ENCODE data around the gene SAV1. TPM values are rescaled to one million over a fixed set of nuclear protein-coding genes. Genes with fewer than 3 reads are reported as not detected.
A peak's percentile ranks its signal among the peaks of the same experiment; 100 is the strongest.

The SAV1 gene
- total RNA-seq, 2 experiments from 2014 or later, result 10.4 to 17.9 TPM

DNA sequence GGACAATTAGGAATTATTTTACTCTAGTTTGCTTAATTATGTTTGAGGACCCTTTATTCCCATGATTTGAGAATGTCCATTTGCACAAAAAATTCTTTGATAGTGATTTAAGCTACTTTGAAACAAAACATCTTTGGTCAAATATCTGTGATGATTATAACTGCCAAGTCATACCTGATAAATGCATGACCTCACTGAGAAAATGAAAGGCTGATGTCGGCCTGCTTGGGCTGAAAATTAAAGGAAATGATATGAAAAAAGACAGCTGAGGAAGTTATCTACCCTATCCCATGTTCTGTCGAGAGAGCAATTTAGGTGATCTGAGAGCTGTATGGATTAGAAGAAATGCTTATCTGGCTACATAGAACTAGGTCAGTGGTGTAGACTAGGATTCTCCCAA is 64.5 kb downstream of the SAV1 start:
- Histone ChIP-seq H2AFZ (ENCODE audit: low read length) (no peak overlapping the region), H3K4me1 (ENCODE audit: insufficient read depth, low read length, poor library complexity, severe bottlenecking) (no peaks in the 10 kb centered on the region), H3K9me3 (ENCODE audit: low read length) (no peaks in the 10 kb centered on the region), H3K27ac (ENCODE audit: low read depth, low read length, poor library complexity, severe bottlenecking) (no peak overlapping the region), H3K79me2 (ENCODE audit: insufficient read depth, low read depth, low read length) (no peaks in the 10 kb centered on the region), H3K9me2 (ENCODE audit: insufficient read depth, low read length) (no peaks in the 10 kb centered on the region), H3K4me2 (ENCODE audit: low read length) (no peak overlapping the region), H4K20me1 (ENCODE audit: insufficient read depth, low read length) (no peaks in the 10 kb centered on the region), H3K36me3 (ENCODE audit: insufficient read depth, low read length) (no peaks in the 10 kb centered on the region), H3K4me3 (ENCODE audit: low read depth, low read length, poor library complexity, severe bottlenecking) (no peak overlapping the region)
- no TSS peak for BruUV-seq (replicated peaks)
- TF ChIP-seq, protein P1, sequence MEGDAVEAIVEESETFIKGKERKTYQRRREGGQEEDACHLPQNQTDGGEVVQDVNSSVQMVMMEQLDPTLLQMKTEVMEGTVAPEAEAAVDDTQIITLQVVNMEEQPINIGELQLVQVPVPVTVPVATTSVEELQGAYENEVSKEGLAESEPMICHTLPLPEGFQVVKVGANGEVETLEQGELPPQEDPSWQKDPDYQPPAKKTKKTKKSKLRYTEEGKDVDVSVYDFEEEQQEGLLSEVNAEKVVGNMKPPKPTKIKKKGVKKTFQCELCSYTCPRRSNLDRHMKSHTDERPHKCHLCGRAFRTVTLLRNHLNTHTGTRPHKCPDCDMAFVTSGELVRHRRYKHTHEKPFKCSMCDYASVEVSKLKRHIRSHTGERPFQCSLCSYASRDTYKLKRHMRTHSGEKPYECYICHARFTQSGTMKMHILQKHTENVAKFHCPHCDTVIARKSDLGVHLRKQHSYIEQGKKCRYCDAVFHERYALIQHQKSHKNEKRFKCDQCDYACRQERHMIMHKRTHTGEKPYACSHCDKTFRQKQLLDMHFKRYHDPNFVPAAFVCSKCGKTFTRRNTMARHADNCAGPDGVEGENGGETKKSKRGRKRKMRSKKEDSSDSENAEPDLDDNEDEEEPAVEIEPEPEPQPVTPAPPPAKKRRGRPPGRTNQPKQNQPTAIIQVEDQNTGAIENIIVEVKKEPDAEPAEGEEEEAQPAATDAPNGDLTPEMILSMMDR (conservative IDR thresholded peaks at IDR 0.05; ENCODE audit: low read length), result no peak
- no peak for TF ChIP-seq EZH2phosphoT487 (IDR thresholded peaks at IDR 0.05; ENCODE audit: borderline replicate concordance, low read depth, low read length)
- no peak for DNase-seq (ENCODE audit: low spot score)
- intact Hi-C loops (cut with micrococcal nuclease; ENCODE audit: unreplicated experiment), result loop anchor here (10.0 kb wide), 1 partner anchor 611 kb away; no protein-coding TSS in a partner anchor
- CTCF ChIA-PET (ENCODE audit: unreplicated experiment), result no interaction called here
- POLR2A ChIA-PET, result no interaction called here

DNA sequence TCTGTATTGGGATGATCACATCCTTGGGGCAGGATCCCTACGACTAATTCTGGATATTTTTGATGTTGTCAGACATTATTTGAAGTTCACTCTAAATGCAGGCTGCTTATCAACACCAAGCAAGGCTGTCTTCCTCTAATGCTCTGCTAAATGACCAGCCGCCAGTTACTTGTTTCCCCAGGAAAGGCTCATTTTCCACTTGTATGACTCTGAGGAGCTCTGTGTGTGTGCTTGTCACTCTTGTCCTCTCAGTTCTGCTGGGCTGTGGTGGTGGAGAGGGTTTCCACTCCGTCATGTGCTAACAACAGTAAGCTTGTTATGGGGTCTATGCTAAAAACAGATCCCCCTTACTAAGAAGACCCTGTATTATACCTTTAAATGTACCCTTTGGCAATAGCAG is 66.1 kb downstream of the SAV1 start:
- no peak overlapping the region for H3K4me2 ChIP-seq (ENCODE audit: low read length)
- intact Hi-C loops (cut with micrococcal nuclease; ENCODE audit: unreplicated experiment), result loop anchor here (10.0 kb wide), 1 partner anchor 613 kb away; no protein-coding TSS in a partner anchor
- no peak for TF ChIP-seq EZH2phosphoT487 (IDR thresholded peaks at IDR 0.05; ENCODE audit: borderline replicate concordance, low read depth, low read length)
- TF ChIP-seq, protein P1 (conservative IDR thresholded peaks at IDR 0.05; ENCODE audit: low read length), result no peak
- H3K4me3 ChIP-seq (ENCODE audit: low read depth, low read length, poor library complexity, severe bottlenecking), result no peak overlapping the region
- no peaks in the 10 kb centered on the region for H3K4me1 ChIP-seq (ENCODE audit: insufficient read depth, low read length, poor library complexity, severe bottlenecking)
- peak overlapping the region; percentile 12; the same call in 1 of the 2 replicates for H2AFZ ChIP-seq (ENCODE audit: low read length)
- no TSS peak for BruUV-seq (replicated peaks)
- no peaks in the 10 kb centered on the region for H3K9me3 ChIP-seq (ENCODE audit: low read length)
- no peak for DNase-seq (ENCODE audit: low spot score)
- CTCF ChIA-PET (ENCODE audit: unreplicated experiment), result interaction anchor here (1.1 kb wide), 1 partner anchor 23 kb away, joined by 3 read pairs; no protein-coding TSS in a partner anchor
- H4K20me1 ChIP-seq (ENCODE audit: insufficient read depth, low read length), result no peaks in the 10 kb centered on the region
- no peaks in the 10 kb centered on the region for H3K36me3 ChIP-seq (ENCODE audit: insufficient read depth, low read length)
- POLR2A ChIA-PET, result no interaction called here
- H3K27ac ChIP-seq (ENCODE audit: low read depth, low read length, poor library complexity, severe bottlenecking), result no peak overlapping the region
- H3K79me2 ChIP-seq (ENCODE audit: insufficient read depth, low read depth, low read length), result no peaks in the 10 kb centered on the region
- H3K9me2 ChIP-seq (ENCODE audit: insufficient read depth, low read length), result no peaks in the 10 kb centered on the region

DNA sequence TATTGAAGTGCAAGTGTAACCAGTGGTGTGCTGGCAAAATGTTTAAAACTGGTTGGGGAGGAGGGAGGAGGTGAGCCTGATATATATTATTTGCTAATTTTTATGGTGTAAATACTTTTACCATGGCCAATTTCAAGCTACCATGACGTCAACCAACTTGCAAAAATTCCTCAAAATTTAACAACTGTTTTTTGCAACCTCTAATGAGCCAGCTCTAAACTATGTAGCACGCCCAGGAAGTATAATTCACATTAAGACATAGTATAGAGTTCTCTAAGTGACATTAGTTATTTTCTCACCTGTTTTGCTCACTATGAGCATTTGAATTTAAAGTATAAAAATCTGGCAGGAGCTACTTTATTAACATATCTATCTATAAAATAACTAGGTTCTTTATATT is 66.7 kb downstream of the SAV1 start:
- no peaks in the 10 kb centered on the region for H3K36me3 ChIP-seq (ENCODE audit: insufficient read depth, low read length)
- intact Hi-C loops (cut with micrococcal nuclease; ENCODE audit: unreplicated experiment), result loop anchor here (2.0 to 10.0 kb wide), 2 partner anchors 259 to 613 kb away; no protein-coding TSS in a partner anchor
- no peaks in the 10 kb centered on the region for H3K4me1 ChIP-seq (ENCODE audit: insufficient read depth, low read length, poor library complexity, severe bottlenecking)
- H3K27ac ChIP-seq (ENCODE audit: low read depth, low read length, poor library complexity, severe bottlenecking), result no peak overlapping the region
- no peaks in the 10 kb centered on the region for H3K9me3 ChIP-seq (ENCODE audit: low read length)
- CTCF ChIA-PET (ENCODE audit: unreplicated experiment), result interaction anchor here (0.7 to 1.1 kb wide), 2 partner anchors 22 to 190 kb away, joined by 3 read pairs; no protein-coding TSS in a partner anchor
- 0 out of 2 replicates have a peak overlapping the region, but pooled peaks have one; percentile 12 for H2AFZ ChIP-seq (ENCODE audit: low read length)
- no peak overlapping the region for H3K4me3 ChIP-seq (ENCODE audit: low read depth, low read length, poor library complexity, severe bottlenecking)
- H4K20me1 ChIP-seq (ENCODE audit: insufficient read depth, low read length), result no peaks in the 10 kb centered on the region
- H3K9me2 ChIP-seq (ENCODE audit: insufficient read depth, low read length), result no peaks in the 10 kb centered on the region
- no peak for DNase-seq (ENCODE audit: low spot score)
- TF ChIP-seq, protein P1 (conservative IDR thresholded peaks at IDR 0.05; ENCODE audit: low read length), result no peak
- no peak for TF ChIP-seq EZH2phosphoT487 (IDR thresholded peaks at IDR 0.05; ENCODE audit: borderline replicate concordance, low read depth, low read length)
- BruUV-seq (replicated peaks), result no TSS peak
- POLR2A ChIA-PET, result interaction anchor here (0.6 to 1.3 kb wide), 5 partner anchors 15 to 409 kb away, joined by 3 to 14 read pairs (median 4); no protein-coding TSS in a partner anchor
- no peak overlapping the region for H3K4me2 ChIP-seq (ENCODE audit: low read length)
- H3K79me2 ChIP-seq (ENCODE audit: insufficient read depth, low read depth, low read length), result no peaks in the 10 kb centered on the region

Measured in OCI-LY7 (cell line).